ENCODE results near the gene PRR9.

PRR9 gene

GRCh38 chr1:153262462-153263157 is 45.2 kb downstream of the PRR9 start:
- DNase-seq (ENCODE audit: low spot score) = no peak

- DNase-seq (ENCODE audit: low spot score) = no peak
These were observed 48.1 kb downstream of the PRR9 start for GRCh38 chr1:153265457-153265856.
